ENCODE measurements around the gene COX19.

- TF ChIP-seq EP300 (IDR thresholded peaks at IDR 0.05; ENCODE audit: low read depth in 2 of 2, low read length in 2 of 2) (no peak), EP300 (CRISPR knock-in tag; IDR thresholded peaks at IDR 0.05; ENCODE audit: borderline replicate concordance) (no peak), PHF8 (CRISPR knock-in tag; IDR thresholded peaks at IDR 0.05) (no peak), TRIM24 (CRISPR knock-in tag; IDR thresholded peaks at IDR 0.05) (no peak)
These were observed 11.9 kb downstream of the COX19 start for GRCh38 chr7:963236-964078.
